ENCODE measurements around the gene GABBR2.

- no peak for TF ChIP-seq CTCF (conservative IDR thresholded peaks at IDR 0.05)
- no peak for TF ChIP-seq EZH2 (IDR thresholded peaks at IDR 0.05; ENCODE audit: low read depth)
These were observed 138.7 kb downstream of the GABBR2 start for GRCh38 chr9:98570055-98570454.
